NCI-H1930 (cell line): ENCODE results near the gene CSNK1D.

ENCODE experiments used
- DNase-seq, 2 experiments: peaks; one replicate each; lab custom pipeline; 2025; lab: John Stamatoyannopoulos, UW

Gene CSNK1D

DNA sequence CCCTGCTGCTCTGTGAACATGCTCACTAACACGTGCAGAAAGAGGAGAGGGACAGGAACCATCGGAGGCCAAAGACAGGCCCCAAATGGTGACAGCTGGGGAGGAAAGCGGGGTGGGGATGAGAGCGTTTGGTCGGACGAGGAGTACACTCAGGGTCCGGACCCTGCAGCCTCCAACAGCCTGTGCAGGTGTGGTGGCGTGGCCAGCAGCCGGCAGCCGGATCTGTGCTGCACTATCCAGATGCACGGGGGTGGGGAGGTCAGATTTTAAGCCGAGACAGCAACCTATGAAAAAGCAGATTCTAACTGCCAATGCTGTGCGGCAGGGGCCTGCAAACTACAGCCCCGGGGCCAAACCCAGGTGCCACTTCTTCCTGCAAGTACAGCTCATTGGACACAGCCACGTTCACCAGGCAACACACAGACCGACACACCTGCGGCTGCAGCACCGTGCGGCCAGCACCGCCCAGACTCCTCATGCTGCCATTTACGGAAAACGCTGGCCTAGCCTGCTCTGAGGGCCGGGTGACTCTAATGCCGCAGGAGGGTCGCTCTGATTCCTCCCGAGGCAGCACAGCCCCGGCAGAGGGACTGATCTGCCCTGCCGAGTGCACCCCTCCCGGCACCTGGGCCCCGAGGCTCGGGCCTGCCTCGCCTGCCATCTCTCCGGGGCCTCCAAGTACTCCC is 23.5 kb downstream of the CSNK1D start:
- DNase-seq: no peak

DNA sequence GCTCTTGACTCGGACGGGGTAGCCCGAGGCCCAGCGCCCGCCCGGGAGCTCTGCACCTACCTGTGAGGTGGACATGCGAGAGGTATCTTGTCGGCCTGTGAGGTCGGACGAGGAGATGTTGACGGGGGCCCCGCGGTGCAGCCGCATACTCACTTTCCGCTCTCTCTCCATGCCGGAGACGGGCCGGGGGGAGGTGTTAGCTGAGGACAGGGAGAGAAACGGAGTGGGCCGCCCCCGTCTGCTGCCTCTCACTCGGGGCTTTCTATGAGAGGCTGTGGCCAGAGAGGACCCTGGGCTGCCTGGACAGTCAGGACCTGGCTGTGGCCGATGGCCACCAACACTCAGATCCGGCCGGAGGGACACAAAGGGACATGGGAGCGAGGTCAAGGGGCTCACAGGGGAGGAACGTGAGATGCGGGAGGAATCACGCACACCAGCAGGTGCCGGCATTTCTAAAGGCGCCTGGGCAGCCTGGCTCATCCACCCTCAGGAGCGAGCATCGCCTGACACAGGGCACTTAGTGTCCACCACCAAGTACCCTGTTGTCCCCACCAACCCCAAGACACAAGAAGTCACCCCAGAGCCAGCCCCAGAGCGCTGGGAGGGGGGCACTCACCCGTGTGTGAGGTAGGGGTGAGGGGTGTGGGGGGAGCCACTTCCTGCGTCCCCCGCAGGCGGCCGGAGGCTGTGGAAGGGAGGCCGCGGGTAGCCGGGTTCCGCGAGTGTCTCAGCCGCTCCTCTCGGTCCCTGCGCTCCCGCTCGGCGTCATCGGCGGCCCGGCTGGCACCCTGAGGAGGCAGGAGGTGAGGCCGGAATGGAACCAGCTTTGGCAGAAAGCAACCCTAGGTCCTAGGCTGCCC is 24.5 kb downstream of the CSNK1D start:
- no peak for DNase-seq

DNA sequence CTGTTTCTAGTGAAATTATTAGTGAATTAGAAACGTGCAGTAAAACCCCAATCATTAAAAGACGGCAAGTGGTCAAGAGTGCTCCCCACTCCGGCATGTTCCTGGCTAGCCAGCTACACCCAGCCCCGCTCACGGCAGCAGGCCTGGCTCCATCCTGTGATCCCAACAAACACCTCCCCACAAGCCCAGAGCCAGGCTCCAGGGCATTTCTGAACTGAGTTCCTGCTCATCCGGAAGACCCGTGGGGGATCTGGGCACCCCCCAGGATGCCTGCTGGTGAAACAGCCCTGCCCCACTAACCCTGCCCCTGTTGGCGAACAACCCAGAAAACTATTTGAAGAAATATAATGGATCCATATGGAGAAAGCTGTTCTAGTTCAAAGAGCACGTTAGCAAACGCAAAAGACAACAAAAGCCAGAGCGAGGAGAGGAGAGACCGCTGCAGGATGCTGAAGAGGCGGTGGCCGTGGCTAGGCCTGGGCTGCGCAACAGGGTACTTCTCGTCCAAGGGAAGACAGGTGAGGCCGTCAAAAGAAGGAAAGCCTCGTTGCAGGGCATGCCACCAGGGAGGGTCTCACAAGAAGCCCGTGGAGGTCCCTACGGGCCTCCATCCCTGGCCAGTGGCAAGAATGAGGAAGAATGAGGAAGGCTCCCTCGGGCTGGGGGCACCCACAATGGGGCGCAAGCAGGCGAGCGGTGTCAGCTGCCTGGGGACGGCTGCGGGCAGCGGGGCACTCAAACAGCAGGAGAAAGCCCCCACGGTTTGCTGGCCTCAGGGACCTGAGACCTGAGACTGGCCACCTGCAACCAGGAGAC is 25.4 kb downstream of the CSNK1D start:
- DNase-seq: no peak

DNA sequence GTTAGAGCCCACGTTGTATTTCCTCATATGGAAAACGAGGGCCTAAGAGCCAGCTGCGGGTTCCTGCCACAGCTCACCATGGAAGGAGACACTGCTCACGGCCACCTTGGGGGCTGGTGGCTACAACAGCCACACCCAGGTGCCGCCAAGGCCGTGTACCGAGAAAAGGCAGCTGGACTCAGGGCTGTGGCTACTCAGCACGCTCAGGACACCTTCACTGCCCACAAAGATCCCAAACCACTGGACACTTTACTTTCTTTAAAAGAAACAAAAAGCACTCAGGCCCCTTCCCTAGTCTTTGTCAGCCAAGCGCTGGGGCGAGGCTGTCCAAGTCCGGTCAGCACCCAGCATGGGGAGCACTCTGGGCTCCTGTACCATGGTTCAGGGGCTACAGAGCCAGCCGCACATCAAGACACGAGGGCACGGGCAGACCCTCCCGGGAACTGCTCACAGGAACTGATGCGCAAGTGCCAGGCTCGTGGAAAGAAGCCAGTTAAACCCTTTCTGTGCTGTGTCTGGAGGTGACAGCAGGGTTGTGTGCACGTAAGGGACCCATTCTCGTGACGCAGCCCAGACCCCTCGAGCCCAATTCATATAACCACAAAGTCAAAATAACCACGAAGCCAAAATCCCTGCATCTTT is 26.2 kb downstream of the CSNK1D start:
- DNase-seq: no peak

DNA sequence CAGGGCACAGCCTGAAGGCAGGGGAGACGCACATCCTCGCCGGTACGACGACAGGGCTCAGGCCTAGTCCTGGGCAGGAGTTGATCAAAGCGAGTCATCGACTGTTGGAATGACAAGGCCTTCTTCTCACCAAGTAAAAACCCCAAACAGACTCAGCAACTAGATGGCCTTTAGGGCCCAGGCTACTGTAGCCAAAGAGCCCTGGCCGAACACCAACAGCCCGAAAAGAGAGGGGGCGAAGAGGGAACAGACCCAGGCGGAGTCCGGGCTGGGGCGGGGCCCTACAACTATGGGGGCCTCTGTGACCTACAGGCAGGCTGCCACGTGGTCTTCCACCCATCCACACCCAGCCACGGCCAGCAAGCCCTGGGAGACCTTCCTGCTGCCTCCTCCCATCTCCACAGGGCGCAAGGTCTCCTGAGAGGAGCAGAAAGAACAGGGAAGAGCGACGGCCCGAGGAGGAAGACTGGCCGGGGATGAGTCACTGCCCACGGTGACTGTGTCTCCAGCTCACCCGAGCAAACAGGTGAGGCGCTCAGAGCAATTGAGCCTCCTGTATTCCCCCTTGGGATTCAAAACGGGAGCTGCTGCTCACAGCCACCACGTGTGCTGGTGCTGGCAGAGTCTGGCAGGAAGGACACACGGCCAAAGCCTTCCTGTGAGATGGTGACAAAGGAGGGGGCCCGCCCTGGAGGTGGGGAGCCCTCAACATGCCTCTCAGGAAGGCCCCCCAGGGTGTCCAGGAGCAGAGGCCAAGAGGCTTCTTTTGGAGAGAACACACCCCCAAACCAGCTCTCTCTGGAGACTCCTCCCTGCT is 26.9 kb downstream of the CSNK1D start:
- no peak for DNase-seq

DNA sequence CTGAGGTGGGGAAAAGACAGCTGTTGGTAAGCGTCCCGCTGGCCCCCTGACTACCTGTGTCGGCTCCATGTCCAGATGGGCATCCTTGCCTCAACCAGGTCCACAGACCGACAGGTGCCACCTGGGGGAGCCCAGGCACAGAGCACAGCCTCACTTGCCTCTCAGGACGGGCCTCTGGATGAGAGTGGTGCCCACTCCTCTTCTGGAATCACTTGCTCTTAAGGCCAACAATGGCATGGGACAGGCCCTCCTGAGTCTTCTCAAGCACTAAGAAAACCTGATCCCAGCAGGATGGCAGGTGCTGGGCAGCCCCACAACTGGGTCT is 27.5 kb downstream of the CSNK1D start:
- no peak for DNase-seq

DNA sequence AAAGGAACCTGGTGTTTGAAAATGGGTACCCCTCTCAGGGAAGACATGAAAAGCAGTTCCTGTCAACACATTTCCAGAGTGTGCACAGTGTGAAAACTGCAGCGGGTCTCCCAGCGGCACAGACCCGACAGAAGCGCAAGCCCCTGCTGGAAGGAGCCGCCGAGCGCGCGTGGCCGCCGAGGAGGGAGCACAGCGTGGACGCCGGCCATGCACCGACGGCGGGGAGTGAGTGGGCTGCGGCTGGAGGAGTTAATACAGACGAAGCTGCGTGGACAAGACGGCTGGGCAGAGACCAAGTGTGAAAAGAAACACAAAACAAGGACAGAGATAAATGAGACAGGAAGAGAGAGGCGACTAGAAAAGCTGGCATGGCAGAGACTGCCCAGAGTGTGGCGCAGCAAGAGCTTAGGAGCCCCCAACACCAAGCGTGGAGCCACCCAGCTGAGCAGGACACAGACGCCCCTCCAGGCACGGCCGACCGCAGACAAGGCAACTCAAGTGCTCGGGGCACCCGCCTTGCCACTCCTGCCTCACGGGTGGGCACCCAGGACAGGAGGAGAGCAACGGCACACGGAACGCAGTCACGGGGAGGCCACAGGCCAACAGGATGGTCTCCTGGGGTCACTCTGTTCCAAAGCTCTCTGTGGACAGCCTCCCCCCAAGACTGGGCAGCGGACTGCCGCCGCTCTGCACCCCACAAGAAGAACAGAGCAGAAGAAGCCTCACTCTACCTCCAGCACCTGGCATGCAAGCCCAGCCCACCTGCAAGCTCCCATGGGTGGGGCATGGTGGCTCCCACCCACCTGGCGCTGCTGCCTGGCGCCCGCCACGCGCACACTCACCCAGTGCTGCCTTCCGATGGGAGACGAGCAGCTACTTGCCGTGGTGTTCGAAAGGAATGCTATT is 28.1 kb downstream of the CSNK1D start:
- DNase-seq: no peak

DNA sequence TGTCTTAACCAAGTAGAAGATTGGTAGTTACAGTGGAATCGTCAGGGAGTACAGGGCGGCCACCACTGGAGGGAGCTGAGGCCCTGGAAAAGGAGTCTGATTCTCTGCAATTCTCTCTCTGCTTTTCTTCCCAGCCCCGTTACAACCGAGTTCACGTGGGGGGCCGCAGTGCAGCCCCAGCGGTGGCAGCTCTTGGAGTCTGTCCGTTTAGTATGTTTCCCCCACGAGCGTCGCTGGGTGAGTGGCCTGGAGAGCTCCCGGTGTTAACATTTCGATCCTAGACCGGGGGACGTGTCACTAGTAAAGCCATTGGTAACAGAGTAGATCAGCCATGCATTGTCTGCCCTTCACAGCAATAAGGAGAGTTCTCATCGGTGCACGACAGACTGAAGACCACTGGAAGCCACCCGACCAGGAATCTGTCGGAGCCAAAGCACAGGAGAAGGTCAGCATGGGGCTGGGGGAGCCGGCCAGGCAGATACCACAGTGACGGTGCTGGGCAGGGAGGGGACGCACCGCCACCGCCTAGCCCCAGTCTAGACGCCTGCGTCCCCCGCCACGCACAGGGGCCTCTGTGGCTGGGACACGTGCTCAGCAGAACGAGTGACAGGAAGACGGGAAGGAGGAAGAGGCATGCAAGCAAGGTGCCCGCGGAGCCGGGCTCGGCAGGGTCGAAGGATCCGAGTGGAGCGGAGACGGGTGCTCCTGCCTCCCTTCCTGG is 28.9 kb downstream of the CSNK1D start:
- DNase-seq: no peak

DNA sequence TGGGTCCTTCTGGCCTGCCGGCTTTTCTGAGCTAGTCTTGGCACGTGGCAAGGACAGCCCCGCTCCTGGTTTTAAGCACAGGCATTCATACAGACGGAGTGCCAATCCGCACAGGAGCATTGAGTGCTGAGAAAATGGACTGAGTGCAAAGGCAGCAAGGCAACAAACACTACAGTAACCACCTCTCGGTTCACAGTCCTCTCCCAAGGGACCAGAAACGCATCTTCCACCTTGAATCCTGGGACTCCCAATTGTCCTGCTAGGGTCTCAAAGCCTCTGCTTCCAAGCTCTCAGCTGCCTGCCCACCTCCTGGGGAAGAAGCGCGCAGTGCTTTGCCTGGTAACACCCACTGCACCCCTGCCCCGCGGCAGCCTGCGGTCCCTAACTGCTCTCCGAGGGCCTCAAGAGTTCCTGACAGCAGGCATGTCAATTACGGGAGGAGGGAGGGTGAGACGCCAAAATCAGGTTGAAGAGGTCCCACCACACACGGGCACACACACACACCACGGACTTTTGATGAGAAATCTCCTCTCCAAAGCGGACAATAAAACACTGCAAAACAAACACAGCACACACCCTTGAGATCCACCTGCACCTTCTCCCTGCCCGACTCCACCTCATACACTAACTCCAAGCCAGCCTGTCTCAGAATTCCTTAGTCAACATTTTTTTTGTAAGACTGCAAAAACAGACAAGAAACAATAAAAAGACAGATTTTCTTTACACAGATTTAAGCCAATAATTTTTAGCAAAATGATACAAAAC is 29.7 kb downstream of the CSNK1D start:
- DNase-seq: no peak

DNA sequence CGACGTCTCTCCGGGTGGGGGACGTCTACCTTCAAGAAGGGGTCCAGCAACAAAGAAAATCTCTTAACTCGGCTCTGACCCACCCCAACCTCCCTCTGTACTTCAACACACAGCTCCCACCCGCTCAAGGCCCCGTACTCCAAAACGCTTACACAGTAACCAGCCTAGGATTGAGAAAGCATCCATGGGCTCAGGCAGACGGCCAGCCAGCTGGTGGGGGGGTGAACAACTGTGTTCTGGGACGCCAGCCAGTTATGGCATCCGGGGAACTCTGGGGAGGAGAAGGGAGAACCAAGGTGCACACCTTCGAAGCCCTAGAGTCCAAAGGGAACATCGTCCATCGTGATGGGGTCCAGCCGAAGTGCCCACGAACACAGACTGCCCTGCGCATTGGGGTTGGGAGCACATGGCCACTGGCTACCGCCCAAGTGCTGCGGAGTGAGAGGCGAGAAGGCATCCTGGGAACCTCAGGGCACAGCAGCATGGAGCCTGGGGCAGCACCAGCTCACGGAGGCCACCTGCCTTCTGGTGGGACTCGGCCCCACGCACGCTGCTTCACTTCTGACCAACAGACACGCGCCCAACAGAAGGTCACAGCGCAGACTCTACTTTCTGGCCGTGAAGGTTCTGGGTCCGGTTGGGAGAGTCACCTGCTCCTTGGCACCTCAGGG is 30.4 kb downstream of the CSNK1D start:
- DNase-seq: no peak

DNA sequence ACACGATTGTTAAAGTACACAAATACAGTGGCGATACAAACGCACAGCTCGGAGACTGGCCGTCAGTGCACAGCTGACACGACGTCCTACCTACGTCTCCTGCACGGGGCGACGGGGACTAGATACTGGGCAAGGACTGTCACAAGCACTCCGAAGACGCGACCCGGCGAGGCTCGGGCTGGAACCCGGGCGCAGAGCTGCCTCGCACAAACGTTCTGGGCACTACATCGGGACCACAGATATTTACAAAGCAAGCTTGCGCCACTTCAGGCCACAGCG is 30.9 kb downstream of the CSNK1D start:
- DNase-seq: no peak

DNA sequence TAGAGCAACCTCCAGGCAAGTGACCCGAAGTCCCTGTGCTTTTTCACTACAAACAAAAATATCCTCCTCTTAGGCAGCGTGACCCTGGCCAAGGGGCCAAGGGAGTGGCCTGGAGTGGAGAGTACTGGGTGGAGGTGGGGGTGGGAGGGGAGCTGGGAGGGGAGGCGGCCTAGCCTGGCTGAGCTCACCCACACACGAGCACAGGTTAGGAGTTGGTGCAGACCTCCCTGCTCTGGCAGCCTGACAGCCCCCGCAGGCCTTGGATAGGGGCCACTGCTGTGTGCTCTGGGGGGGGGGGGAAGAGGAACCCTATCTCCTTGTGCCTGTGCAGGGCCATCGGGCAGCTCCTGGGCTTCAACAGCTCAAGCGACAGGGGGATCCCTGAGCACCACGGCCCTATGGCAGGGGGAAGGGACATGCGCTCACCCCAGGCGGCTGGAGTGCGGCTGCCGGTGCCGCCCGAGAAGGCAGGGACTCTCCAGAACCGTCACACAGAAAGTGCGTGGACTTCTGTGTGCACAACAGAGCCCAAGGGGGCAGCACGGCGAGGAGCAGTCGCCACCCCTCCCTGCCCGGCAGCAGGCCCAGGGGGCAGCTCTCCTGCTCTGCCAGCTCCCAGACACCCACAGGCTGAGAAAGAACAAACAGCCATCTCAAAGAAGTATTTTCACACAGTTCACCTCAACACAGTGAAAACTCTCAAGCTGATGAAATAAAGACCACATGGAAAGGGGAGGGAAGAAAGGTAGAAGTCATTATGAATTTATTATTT is 31.4 kb downstream of the CSNK1D start:
- DNase-seq: no peak

DNA sequence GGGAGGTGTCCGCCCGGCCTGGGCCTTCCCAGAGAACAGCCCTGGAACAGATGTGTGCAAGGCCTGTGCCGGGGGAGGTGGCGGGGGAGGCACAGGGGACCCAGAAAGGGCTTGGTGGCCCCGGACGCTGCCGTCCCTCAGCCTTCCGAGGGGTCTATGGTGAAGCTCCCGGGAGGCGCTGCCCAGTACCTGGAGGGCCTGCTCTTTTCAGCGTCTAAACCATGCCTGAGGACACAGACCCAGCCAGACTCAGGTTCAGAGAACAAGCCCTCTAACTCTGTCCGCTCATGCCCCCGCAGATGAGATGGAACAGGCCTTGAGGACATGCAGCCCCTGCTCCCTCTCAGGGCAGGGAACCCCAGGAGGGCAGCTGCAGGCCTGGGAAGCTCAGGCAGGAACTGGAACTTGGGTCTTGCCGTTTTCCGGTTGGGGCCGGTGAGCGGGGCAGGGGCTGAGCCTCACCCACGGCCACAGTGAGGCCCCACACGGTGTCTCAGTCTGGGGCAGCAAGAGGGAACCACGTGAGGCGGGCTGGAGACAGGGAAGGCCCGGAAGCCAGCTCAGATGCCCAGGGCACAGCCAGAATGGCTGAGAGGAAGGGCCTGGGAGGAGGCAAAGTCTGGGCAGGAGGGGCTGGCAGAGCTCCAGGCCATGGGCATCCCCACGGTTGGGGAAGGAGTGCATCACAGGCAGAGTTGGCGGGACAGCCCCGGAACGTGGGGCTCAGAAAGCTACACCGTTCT is 32.1 kb downstream of the CSNK1D start:
- DNase-seq: no peak

DNA sequence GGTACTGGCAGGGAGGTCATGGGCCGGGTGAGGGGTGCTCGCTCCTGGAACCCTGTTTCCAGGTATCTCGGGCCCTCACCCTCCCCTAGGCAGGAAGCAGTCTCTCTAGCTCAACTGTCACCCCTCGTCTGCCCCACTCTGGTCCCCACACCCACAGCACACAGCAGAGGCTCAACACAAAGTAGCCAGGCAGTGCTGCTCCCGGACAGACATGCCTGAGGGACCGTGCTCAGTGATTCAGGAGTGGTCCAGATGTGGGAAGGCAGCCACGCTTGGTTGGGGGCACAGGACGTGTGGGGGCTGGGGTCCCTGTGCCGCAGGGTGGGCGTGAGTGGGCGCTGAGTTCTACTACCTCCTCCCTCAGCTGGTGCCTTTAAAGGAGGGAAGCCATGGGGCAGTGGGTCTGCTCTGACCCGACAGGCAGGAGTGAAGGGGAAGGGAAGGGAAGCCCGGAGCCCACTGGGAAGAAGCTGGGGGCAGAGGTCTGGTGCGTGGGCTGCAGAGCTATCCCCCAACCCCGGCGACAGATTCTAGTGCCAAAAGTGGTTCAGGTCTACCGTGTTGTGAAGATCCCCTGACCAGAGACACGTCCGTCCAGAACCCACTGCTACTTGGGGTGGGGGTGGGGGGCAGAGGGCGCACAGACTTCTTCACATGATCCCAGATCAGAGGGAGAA is 32.9 kb downstream of the CSNK1D start:
- no peak for DNase-seq

DNA sequence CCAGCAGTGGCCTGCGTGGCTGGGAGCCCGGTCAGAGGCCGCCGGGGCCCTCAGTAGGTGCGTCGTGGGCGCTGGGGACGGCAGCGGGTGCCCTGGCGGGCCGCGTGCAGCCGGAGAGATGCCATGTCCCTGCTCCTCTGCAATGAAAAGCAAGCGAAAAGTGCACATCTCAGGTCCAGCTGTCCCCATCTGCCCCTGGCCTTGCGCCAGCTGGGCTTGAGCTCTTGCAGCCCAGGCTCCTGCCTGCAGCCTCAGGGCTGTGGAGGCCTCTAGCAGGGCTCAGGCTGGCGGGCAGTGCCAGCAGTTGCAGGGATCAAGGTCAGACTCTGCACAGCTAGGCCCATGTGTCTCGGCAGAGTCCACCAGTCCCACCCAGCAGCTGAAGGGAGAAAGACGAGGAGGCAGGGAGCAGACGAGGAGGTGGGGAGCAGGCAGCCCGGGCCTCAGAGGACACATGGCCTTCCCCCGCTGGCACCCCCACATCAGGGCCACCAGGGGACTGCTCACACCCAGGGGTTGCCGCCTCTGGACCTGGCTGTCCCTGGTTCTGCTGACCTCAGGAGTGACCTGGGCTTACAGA is 33.5 kb downstream of the CSNK1D start:
- no peak for DNase-seq

DNA sequence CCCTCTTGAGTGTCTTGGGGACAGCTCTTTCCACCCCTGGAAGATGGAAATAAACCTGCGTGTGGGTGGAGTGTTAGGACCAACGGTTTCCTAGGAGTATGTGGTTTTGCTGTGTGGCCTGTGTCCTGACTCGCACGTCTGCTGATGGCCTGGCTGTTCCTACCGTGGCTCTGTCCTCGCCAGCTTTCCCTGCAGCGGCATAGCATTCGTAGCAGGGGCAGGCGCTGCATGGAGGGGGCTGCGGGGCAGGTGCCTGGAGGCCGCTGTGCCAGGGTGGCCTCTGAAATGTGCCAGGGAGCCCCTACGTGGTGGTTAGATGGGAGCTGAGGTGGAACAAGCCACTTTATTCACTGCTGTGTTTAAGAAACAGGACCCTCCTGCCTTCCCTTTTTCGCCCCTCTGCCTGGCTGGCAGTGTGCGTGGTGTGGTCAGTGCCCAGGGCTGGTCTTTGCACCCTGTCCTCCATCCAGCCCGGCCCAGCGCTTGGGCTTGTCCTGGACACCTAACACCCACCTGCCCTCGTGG is 34.0 kb downstream of the CSNK1D start:
- DNase-seq: no peak
